RWPE2 (cell line): Measurements from ENCODE around the gene BMPER.

Source experiments
- ATAC-seq: fragments of 200-7000 bp; cut with Tn5 transposase; 3 replicates; pipeline ENCODE4 v1.9.1; 2021; ENCODE audit warnings: low read depth
- DNase-seq: peaks from one replicate; pipeline ENCODE4 v3.0.0-alpha.2; 2020; ENCODE audit warnings: low spot score
- H3K27ac ChIP-seq: fragments of 450-650 bp; 2 replicates; pipeline ENCODE4 v1.5.1; 2017; ENCODE audit warnings: mild to moderate bottlenecking; ENCODE audit not compliant: poor library complexity, severe bottlenecking
- H3K27me3 ChIP-seq: fragments of 250-450 bp; sonication (Bioruptor Pico); 2 replicates; pipeline ENCODE4 v1.5.1; 2021; ENCODE audit warnings: mild to moderate bottlenecking, moderate library complexity; ENCODE audit not compliant: insufficient read depth, poor library complexity, severe bottlenecking
- H3K36me3 ChIP-seq: fragments of 250-450 bp; sonication (Bioruptor Pico); 2 replicates; pipeline ENCODE4 v1.5.1; 2020; ENCODE audit warnings: low read depth, mild to moderate bottlenecking, moderate library complexity
- H3K4me1 ChIP-seq: fragments of 250-450 bp; sonication (Bioruptor Pico); 2 replicates; pipeline ENCODE4 v1.5.1; 2021; ENCODE audit warnings: mild to moderate bottlenecking, moderate library complexity; ENCODE audit not compliant: insufficient read depth, poor library complexity, severe bottlenecking
- H3K4me3 ChIP-seq: fragments of 250-450 bp; sonication (Bioruptor Pico); 2 replicates; pipeline ENCODE4 v1.5.1; 2021; ENCODE audit warnings: mild to moderate bottlenecking, moderate library complexity; ENCODE audit not compliant: severe bottlenecking
- H3K9me3 ChIP-seq: fragments of 250-450 bp; sonication (Bioruptor Pico); 2 replicates; pipeline ENCODE4 v1.5.1; 2021; ENCODE audit warnings: mild to moderate bottlenecking, moderate library complexity; ENCODE audit not compliant: severe bottlenecking
- CTCF ChIP-seq: fragments of 450-650 bp; IDR thresholded peaks from one replicate; pipeline ENCODE4 v1.5.1; 2017; ENCODE audit warnings: mild to moderate bottlenecking, moderate library complexity; ENCODE audit not compliant: poor library complexity, severe bottlenecking

The BMPER gene

GRCh38 chr7:34036972-34037792, 131.8 kb downstream of the BMPER start:
- TF ChIP-seq CTCF: no peak
- no peaks in the 10 kb centered on the region for H3K36me3 ChIP-seq
- H3K9me3 ChIP-seq: no peaks in the 10 kb centered on the region
- H3K4me3 ChIP-seq: no peak overlapping the region
- peaks cover 15% of the 10 kb centered on the region for H3K4me1 ChIP-seq
- no peak overlapping the region for H3K27ac ChIP-seq
- ATAC-seq: no peak
- no peaks in the 10 kb centered on the region for H3K27me3 ChIP-seq
- DNase-seq: no peak

GRCh38 chr7:34038816-34039470, 133.6 kb downstream of the BMPER start:
- DNase-seq (no peak), ATAC-seq (no peak)
- H3K9me3 ChIP-seq: no peaks in the 10 kb centered on the region
- peaks cover 15% of the 10 kb centered on the region for H3K4me1 ChIP-seq
- no peak for TF ChIP-seq CTCF
- H3K27me3 ChIP-seq: no peaks in the 10 kb centered on the region
- H3K36me3 ChIP-seq: no peaks in the 10 kb centered on the region
- H3K4me3 ChIP-seq: no peak overlapping the region
- H3K27ac ChIP-seq: no peak overlapping the region

GRCh38 chr7:34041707-34042106, 136.4 kb downstream of the BMPER start:
- ATAC-seq (no peak), DNase-seq (no peak)
- H3K9me3 ChIP-seq: no peaks in the 10 kb centered on the region
- H3K27ac ChIP-seq: no peak overlapping the region
- no peaks in the 10 kb centered on the region for H3K27me3 ChIP-seq
- H3K4me3 ChIP-seq: no peak overlapping the region
- H3K36me3 ChIP-seq: no peaks in the 10 kb centered on the region
- no peaks in the 10 kb centered on the region for H3K4me1 ChIP-seq
- TF ChIP-seq CTCF: no peak

- Histone ChIP-seq H3K27me3 (no peaks in the 10 kb centered on the region), H3K27ac (no peak overlapping the region), H3K36me3 (no peaks in the 10 kb centered on the region), H3K9me3 (no peaks in the 10 kb centered on the region), H3K4me3 (no peak overlapping the region), H3K4me1 (no peaks in the 10 kb centered on the region)
- ATAC-seq: no peak; the same call in 2 of the 3 replicates
- no peak for TF ChIP-seq CTCF
- no peak for DNase-seq
Measured at GRCh38 chr7:34042406-34042805, 137.1 kb downstream of the BMPER start.
